Measurements from ENCODE around the gene C1orf159. TPM values are rescaled to one million over a fixed set of nuclear protein-coding genes. Genes with fewer than 3 reads are reported as not detected.

The C1orf159 gene
- total and polyA plus RNA-seq, 2 experiments from 2014 or later = 9.6 to 21.5 TPM

DNA sequence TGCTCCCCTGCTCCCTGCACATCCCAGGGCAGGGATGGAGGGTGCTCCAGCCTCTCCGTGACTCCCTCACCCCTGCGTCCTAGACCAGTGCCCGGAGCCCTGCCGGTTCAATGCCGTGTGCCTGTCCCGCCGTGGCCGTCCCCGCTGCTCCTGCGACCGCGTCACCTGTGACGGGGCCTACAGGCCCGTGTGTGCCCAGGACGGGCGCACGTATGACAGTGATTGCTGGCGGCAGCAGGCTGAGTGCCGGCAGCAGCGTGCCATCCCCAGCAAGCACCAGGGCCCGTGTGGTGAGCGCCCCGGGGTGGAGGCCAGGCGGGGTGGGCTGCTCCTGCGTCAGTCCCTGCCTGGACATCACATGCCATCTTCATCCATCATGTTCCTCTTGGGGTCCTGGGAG is 74.0 kb downstream of the C1orf159 start (continued):
- TF ChIP-seq, protein P1, sequence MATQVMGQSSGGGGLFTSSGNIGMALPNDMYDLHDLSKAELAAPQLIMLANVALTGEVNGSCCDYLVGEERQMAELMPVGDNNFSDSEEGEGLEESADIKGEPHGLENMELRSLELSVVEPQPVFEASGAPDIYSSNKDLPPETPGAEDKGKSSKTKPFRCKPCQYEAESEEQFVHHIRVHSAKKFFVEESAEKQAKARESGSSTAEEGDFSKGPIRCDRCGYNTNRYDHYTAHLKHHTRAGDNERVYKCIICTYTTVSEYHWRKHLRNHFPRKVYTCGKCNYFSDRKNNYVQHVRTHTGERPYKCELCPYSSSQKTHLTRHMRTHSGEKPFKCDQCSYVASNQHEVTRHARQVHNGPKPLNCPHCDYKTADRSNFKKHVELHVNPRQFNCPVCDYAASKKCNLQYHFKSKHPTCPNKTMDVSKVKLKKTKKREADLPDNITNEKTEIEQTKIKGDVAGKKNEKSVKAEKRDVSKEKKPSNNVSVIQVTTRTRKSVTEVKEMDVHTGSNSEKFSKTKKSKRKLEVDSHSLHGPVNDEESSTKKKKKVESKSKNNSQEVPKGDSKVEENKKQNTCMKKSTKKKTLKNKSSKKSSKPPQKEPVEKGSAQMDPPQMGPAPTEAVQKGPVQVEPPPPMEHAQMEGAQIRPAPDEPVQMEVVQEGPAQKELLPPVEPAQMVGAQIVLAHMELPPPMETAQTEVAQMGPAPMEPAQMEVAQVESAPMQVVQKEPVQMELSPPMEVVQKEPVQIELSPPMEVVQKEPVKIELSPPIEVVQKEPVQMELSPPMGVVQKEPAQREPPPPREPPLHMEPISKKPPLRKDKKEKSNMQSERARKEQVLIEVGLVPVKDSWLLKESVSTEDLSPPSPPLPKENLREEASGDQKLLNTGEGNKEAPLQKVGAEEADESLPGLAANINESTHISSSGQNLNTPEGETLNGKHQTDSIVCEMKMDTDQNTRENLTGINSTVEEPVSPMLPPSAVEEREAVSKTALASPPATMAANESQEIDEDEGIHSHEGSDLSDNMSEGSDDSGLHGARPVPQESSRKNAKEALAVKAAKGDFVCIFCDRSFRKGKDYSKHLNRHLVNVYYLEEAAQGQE (IDR thresholded peaks at IDR 0.05; ENCODE audit: unreplicated experiment) = no peak
- TF ChIP-seq EZH2 (IDR thresholded peaks at IDR 0.05; ENCODE audit: low read depth, unreplicated experiment) (no peak), NANOG (IDR thresholded peaks at IDR 0.05; ENCODE audit: borderline replicate concordance) (no peak)

DNA sequence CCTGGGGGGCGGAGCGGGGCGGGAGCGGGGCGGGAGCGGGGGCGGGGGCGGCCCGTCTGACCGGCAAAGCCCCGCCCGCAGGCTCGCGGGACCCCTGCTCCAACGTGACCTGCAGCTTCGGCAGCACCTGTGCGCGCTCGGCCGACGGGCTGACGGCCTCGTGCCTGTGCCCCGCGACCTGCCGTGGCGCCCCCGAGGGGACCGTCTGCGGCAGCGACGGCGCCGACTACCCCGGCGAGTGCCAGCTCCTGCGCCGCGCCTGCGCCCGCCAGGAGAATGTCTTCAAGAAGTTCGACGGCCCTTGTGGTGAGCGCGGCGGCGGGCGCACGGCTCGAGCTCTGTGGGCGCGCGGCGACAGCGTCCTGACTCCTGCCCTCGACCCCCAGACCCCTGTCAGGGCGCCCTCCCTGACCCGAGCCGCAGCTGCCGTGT is 74.8 kb downstream of the C1orf159 start:
- Histone ChIP-seq H3K4me3 (peak overlapping the region; percentile 50; the same call in 1 of the 2 replicates), H3K27ac (ENCODE audit: low read depth) (no peak overlapping the region), H2AFZ (no peak overlapping the region), H3K4me2 (peak overlapping the region; percentile 65; the same call in 1 of the 2 replicates), H3F3A (replicated peaks; ENCODE audit: low read depth) (no peaks in the 10 kb centered on the region), H3K9me2 (ENCODE audit: insufficient read depth) (no peaks in the 10 kb centered on the region), H3K36me3 (ENCODE audit: insufficient read depth) (no peaks in the 10 kb centered on the region; the same call in 1 of the 2 replicates), H4K20me1 (replicated peaks; ENCODE audit: insufficient read depth) (peaks cover 26% of the 10 kb centered on the region; the same call in 1 of the 2 replicates), H3K79me2 (replicated peaks; ENCODE audit: insufficient read depth) (no peaks in the 10 kb centered on the region), H3K27me3 (ENCODE audit: insufficient read depth) (peaks cover 37% of the 10 kb centered on the region), H3K4me1 (ENCODE audit: insufficient read depth) (peaks cover 7% of the 10 kb centered on the region; the same call in 1 of the 2 replicates)
- ATAC-seq (peak; percentile 42), DNase-seq (ENCODE audit: low spot score) (peak; percentile 85)
- Mint-ChIP-seq H3K4me1 (peaks cover 4% of the 10 kb centered on the region; the same call in 2 of the 3 replicates), H3K27ac (no peak overlapping the region), H3K9me3 (no peaks in the 10 kb centered on the region), H3K27me3 (ENCODE audit: insufficient read depth, low read depth, poor library complexity) (peaks cover 38% of the 10 kb centered on the region), H3K36me3 (ENCODE audit: low read depth) (peaks cover 13% of the 10 kb centered on the region), H3K4me3 (peak overlapping the region; percentile 38; the same call in 1 of the 3 replicates)
- TF ChIP-seq, protein P2, sequence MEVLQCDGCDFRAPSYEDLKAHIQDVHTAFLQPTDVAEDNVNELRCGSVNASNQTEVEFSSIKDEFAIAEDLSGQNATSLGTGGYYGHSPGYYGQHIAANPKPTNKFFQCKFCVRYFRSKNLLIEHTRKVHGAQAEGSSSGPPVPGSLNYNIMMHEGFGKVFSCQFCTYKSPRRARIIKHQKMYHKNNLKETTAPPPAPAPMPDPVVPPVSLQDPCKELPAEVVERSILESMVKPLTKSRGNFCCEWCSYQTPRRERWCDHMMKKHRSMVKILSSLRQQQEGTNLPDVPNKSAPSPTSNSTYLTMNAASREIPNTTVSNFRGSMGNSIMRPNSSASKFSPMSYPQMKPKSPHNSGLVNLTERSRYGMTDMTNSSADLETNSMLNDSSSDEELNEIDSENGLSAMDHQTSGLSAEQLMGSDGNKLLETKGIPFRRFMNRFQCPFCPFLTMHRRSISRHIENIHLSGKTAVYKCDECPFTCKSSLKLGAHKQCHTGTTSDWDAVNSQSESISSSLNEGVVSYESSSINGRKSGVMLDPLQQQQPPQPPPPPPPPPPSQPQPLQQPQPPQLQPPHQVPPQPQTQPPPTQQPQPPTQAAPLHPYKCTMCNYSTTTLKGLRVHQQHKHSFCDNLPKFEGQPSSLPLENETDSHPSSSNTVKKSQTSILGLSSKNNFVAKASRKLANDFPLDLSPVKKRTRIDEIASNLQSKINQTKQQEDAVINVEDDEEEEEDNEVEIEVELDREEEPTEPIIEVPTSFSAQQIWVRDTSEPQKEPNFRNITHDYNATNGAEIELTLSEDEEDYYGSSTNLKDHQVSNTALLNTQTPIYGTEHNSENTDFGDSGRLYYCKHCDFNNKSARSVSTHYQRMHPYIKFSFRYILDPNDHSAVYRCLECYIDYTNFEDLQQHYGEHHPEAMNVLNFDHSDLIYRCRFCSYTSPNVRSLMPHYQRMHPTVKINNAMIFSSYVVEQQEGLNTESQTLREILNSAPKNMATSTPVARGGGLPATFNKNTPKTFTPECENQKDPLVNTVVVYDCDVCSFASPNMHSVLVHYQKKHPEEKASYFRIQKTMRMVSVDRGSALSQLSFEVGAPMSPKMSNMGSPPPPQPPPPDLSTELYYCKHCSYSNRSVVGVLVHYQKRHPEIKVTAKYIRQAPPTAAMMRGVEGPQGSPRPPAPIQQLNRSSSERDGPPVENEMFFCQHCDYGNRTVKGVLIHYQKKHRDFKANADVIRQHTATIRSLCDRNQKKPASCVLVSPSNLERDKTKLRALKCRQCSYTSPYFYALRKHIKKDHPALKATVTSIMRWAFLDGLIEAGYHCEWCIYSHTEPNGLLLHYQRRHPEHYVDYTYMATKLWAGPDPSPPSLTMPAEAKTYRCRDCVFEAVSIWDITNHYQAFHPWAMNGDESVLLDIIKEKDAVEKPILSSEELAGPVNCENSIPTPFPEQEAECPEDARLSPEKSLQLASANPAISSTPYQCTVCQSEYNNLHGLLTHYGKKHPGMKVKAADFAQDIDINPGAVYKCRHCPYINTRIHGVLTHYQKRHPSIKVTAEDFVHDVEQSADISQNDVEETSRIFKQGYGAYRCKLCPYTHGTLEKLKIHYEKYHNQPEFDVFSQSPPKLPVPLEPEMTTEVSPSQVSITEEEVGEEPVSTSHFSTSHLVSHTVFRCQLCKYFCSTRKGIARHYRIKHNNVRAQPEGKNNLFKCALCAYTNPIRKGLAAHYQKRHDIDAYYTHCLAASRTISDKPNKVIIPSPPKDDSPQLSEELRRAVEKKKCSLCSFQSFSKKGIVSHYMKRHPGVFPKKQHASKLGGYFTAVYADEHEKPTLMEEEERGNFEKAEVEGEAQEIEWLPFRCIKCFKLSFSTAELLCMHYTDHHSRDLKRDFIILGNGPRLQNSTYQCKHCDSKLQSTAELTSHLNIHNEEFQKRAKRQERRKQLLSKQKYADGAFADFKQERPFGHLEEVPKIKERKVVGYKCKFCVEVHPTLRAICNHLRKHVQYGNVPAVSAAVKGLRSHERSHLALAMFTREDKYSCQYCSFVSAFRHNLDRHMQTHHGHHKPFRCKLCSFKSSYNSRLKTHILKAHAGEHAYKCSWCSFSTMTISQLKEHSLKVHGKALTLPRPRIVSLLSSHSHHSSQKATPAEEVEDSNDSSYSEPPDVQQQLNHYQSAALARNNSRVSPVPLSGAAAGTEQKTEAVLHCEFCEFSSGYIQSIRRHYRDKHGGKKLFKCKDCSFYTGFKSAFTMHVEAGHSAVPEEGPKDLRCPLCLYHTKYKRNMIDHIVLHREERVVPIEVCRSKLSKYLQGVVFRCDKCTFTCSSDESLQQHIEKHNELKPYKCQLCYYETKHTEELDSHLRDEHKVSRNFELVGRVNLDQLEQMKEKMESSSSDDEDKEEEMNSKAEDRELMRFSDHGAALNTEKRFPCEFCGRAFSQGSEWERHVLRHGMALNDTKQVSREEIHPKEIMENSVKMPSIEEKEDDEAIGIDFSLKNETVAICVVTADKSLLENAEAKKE (CRISPR knock-in tag; IDR thresholded peaks at IDR 0.05) = no peak
- TF ChIP-seq CREB1 (CRISPR knock-in tag; IDR thresholded peaks at IDR 0.05; ENCODE audit: low read depth) = peak; percentile 24; the same call in 1 of the 2 replicates
